ENCODE measurements around the gene LACRT.

DNA sequence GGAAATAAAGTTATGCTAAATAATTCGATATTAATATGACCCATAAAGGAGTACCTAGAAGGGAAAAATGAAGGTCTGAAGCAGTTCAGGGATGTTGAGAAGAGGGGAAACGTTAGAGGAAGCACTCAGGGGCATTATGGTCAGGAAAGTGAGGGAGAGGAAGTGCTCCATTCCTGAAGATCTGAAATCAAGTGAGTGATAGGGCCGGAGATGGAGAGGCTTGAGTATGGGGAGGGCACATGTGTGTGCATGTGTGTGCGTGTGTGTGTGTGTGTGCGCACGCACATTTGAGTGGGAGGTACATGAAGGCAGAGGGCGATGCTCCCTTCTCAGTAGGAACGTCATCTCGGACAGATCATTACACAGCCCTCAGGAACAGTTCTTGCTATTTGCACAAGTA is 18.3 kb upstream of the LACRT start:
- TF ChIP-seq, protein P1, sequence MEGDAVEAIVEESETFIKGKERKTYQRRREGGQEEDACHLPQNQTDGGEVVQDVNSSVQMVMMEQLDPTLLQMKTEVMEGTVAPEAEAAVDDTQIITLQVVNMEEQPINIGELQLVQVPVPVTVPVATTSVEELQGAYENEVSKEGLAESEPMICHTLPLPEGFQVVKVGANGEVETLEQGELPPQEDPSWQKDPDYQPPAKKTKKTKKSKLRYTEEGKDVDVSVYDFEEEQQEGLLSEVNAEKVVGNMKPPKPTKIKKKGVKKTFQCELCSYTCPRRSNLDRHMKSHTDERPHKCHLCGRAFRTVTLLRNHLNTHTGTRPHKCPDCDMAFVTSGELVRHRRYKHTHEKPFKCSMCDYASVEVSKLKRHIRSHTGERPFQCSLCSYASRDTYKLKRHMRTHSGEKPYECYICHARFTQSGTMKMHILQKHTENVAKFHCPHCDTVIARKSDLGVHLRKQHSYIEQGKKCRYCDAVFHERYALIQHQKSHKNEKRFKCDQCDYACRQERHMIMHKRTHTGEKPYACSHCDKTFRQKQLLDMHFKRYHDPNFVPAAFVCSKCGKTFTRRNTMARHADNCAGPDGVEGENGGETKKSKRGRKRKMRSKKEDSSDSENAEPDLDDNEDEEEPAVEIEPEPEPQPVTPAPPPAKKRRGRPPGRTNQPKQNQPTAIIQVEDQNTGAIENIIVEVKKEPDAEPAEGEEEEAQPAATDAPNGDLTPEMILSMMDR (conservative IDR thresholded peaks at IDR 0.05): no peak
- TF ChIP-seq ZFX (IDR thresholded peaks at IDR 0.05): no peak

Measured in C4-2B (cell line).